Upper lobe of left lung (tissue), 4 donors: ENCODE results near the gene TIGD4.

ENCODE experiments used
- CTCF ChIP-seq, 6 experiments: fragments of 450-650 bp in 4 of 6; fragments of 200-600 bp in 2 of 6; sonication (generic) in 2 of 6; IDR thresholded peaks; one replicate each; pipeline ENCODE4 v1.5.1; 2016 to 2019; ENCODE audit warnings: antibody characterized with exemption in 6 of 6
- EP300 ChIP-seq, 4 donors: sonication (generic); formaldehyde crosslinking; IDR thresholded peaks; one replicate each; pipeline ENCODE4 v1.5.1; 2017; ENCODE audit warnings: antibody characterized with exemption in 4 of 4, control low read depth in 2 of 4
- POLR2A ChIP-seq, 4 donors: fragments of 450-650 bp; IDR thresholded peaks; one replicate each; pipeline ENCODE4 v1.5.1; 2016 to 2017; ENCODE audit warnings: antibody characterized with exemption in 4 of 4, mild to moderate bottlenecking in 2 of 4
- POLR2AphosphoS5 ChIP-seq, 2 donors: sonication (generic); formaldehyde crosslinking; IDR thresholded peaks; one replicate each; pipeline ENCODE4 v1.5.1; 2017; ENCODE audit warnings: antibody characterized with exemption in 2 of 2

GRCh38 chr4:152824561-152824960, 45.0 kb upstream of the TIGD4 start:
- TF ChIP-seq CTCF (IDR thresholded peaks at IDR 0.05) = no peak
- no peak for TF ChIP-seq EP300 (IDR thresholded peaks at IDR 0.05)
- no peak for TF ChIP-seq POLR2AphosphoS5 (IDR thresholded peaks at IDR 0.05)
- TF ChIP-seq POLR2A (IDR thresholded peaks at IDR 0.05) = no peak
